SK-N-SH (cell line): Measurements from ENCODE around the gene MPIG6B. TPM values are rescaled to one million over a fixed set of nuclear protein-coding genes. Genes with fewer than 3 reads are reported as not detected.

Source experiments
- CTCF ChIA-PET: fragments of 300-600, 350-600 bp; formaldehyde crosslinking; extraction: SDS; loops from one replicate; lab custom pipeline; 2021; lab: Yijun Ruan, JAX
- POLR2A ChIA-PET: fragments of 350-600 bp; sonication (Branson Sonifier 250); formaldehyde crosslinking; extraction: SDS; loops from one replicate; lab custom pipeline; 2020; ENCODE audit warnings: antibody characterized with exemption, inconsistent platforms; lab: Yijun Ruan, JAX
- DNase-seq: peaks from one replicate; pipeline ENCODE4 v3.0.0; 2012
- H2AFZ ChIP-seq: fragments of 200-600 bp; sonication (generic); 2 replicates; pipeline ENCODE4 v1.8.1; 2016; ENCODE audit warnings: antibody characterized with exemption, mild to moderate bottlenecking, low read depth
- H3F3A ChIP-seq: fragments of 200-600 bp; sonication (generic); replicated peaks from 2 replicates; pipeline ENCODE3; 2016; ENCODE audit warnings: antibody characterized with exemption, mild to moderate bottlenecking; ENCODE audit not compliant: insufficient read depth
- H3K27ac ChIP-seq, 2 experiments: fragments of 200-500 bp in 1 of 2; fragments of 200-600 bp in 1 of 2; sonication (Bioruptor generic) in 1 of 2; sonication (generic), shearing (Covaris generic) in 1 of 2; 2 replicates each; pipeline versions ENCODE4 v1.5.1 to v1.6.1; 2014 to 2016; ENCODE audit warnings: low read depth in 2 of 2, inconsistent platforms in 1 of 2, low read length in 1 of 2, mild to moderate bottlenecking in 1 of 2, mixed read lengths in 1 of 2
- H3K27me3 ChIP-seq: fragments of 200-600 bp; sonication (generic), shearing (Covaris generic); 2 replicates; pipeline ENCODE4 v1.6.1; 2016; ENCODE audit warnings: mixed run types; ENCODE audit not compliant: insufficient read depth
- H3K36me3 ChIP-seq, 2 experiments: fragments of 200-500 bp in 1 of 2; fragments of 200-600 bp in 1 of 2; sonication (Bioruptor generic) in 1 of 2; sonication (generic) in 1 of 2; replicated peaks in 1 of 2; 2 replicates each; pipeline versions ENCODE3 to v1.5.1; 2014 to 2016; ENCODE audit warnings: low read length in 1 of 2, mild to moderate bottlenecking in 1 of 2; ENCODE audit not compliant: insufficient read depth in 2 of 2, control insufficient read depth in 1 of 2
- H3K4me1 ChIP-seq, 2 experiments: fragments of 200-500 bp in 1 of 2; fragments of 200-600 bp in 1 of 2; sonication (Bioruptor generic) in 1 of 2; sonication (generic), shearing (Covaris generic) in 1 of 2; 2 replicates each; pipeline versions ENCODE4 v1.5.1 to v1.6.1; 2014 to 2016; ENCODE audit warnings: low read depth in 1 of 2, low read length in 1 of 2, mixed run types in 1 of 2; ENCODE audit not compliant: insufficient read depth in 2 of 2, control insufficient read depth in 1 of 2
- H3K4me2 ChIP-seq: fragments of 200-600 bp; sonication (generic), shearing (Covaris generic); 2 replicates; pipeline ENCODE4 v1.6.1; 2017; ENCODE audit warnings: mixed run types
- H3K4me3 ChIP-seq, 2 experiments: fragments of 200-500 bp in 1 of 2; fragments of 200-600 bp in 1 of 2; sonication (Bioruptor generic) in 1 of 2; sonication (generic), shearing (Covaris generic) in 1 of 2; 2 replicates each; pipeline versions ENCODE4 v1.5.1 to v1.8.1; 2014 to 2016; ENCODE audit warnings: low read depth in 2 of 2, inconsistent platforms in 1 of 2, low read length in 1 of 2, mild to moderate bottlenecking in 1 of 2, mixed read lengths in 1 of 2, moderate library complexity in 1 of 2
- H3K79me2 ChIP-seq: fragments of 200-600 bp; sonication (generic); 2 replicates; pipeline ENCODE4 v1.8.1; 2017; ENCODE audit warnings: mild to moderate bottlenecking; ENCODE audit not compliant: insufficient read depth
- H3K9ac ChIP-seq: fragments of 200-600 bp; sonication (generic); 2 replicates; pipeline ENCODE4 v1.6.1; 2017; ENCODE audit warnings: mixed run types
- H3K9me2 ChIP-seq: fragments of 200-600 bp; sonication (generic); 2 replicates; pipeline ENCODE4 v1.6.1; 2017; ENCODE audit warnings: mixed run types
- H3K9me3 ChIP-seq: fragments of 200-600 bp; sonication (generic); 2 replicates; pipeline ENCODE4 v1.6.1; 2017; ENCODE audit warnings: mixed run types, mild to moderate bottlenecking, moderate library complexity
- H4K20me1 ChIP-seq: fragments of 200-600 bp; sonication (generic); 2 replicates; pipeline ENCODE4 v1.6.1; 2017; ENCODE audit warnings: mild to moderate bottlenecking, mixed run types; ENCODE audit not compliant: insufficient read depth
- FOSL2 ChIP-seq: IDR thresholded peaks from 2 replicates; pipeline ENCODE4 v1.4.0; 2012; ENCODE audit warnings: low read depth, mild to moderate bottlenecking, moderate library complexity, borderline replicate concordance
- FOXJ3 ChIP-seq: sonication (generic); formaldehyde crosslinking; IDR thresholded peaks from 2 replicates; pipeline ENCODE4 v1.5.1; 2020; ENCODE audit warnings: mild to moderate bottlenecking, missing genetic modification reagents
- JUND ChIP-seq: IDR thresholded peaks from 2 replicates; pipeline ENCODE4 v1.4.0; 2012
- MEF2A ChIP-seq: IDR thresholded peaks from 2 replicates; pipeline ENCODE4 v1.4.0; 2012; ENCODE audit warnings: low read depth, borderline replicate concordance
- NFIC ChIP-seq: IDR thresholded peaks from 2 replicates; pipeline ENCODE4 v1.4.0; 2012; ENCODE audit warnings: borderline replicate concordance
- NRF1 ChIP-seq: IDR thresholded peaks from 2 replicates; pipeline ENCODE4 v1.6.1; 2012; ENCODE audit warnings: low read depth, mild to moderate bottlenecking, low read length
- RAD21 ChIP-seq: IDR thresholded peaks from 2 replicates; pipeline ENCODE4 v1.6.1; 2012; ENCODE audit warnings: mild to moderate bottlenecking, low read length
- RCOR1 ChIP-seq: fragments of 150-350 bp; IDR thresholded peaks from 2 replicates; pipeline ENCODE4 v1.6.1; 2017; ENCODE audit warnings: antibody characterized with exemption, low read length
- SMC3 ChIP-seq: IDR thresholded peaks from 2 replicates; pipeline ENCODE4 v1.6.1; 2012; ENCODE audit warnings: low read depth, low read length, improper control_type of control experiment
- TAF1 ChIP-seq: IDR thresholded peaks from 2 replicates; pipeline ENCODE4 v1.6.1; 2012; ENCODE audit warnings: low read depth, mild to moderate bottlenecking, low read length, moderate library complexity, borderline replicate concordance
- TCF12 ChIP-seq: IDR thresholded peaks from 2 replicates; pipeline ENCODE4 v1.4.0; 2012
- TEAD4 ChIP-seq: IDR thresholded peaks from 2 replicates; pipeline ENCODE4 v1.4.0; 2012; ENCODE audit warnings: mild to moderate bottlenecking, borderline replicate concordance; ENCODE audit not compliant: insufficient read depth
- WGBS: methylation state at CpG from one replicate; pipeline ENCODE4 v1.1.6; 2017; ENCODE audit warnings: low lambda C conversion rate; 5-methylcytosine and 5-hydroxymethylcytosine counted together
- polyA plus RNA-seq, 3 experiments: library from polyadenylated mRNA; depleted of rRNA; stranded (reverse); fragments of >200 nt; gene quantifications; 2 replicates each; pipeline ENCODE4 v1.2.3, GENCODE V29; 2012
- TF ChIP-seq, protein P1 (sequence below): fragments of 150-350 bp; IDR thresholded peaks from 2 replicates; pipeline ENCODE4 v1.6.1; 2016; ENCODE audit warnings: mild to moderate bottlenecking, low read depth, low read length
- TF ChIP-seq, protein P2 (sequence below): IDR thresholded peaks from 2 replicates; pipeline ENCODE4 v1.4.0; 2012; ENCODE audit warnings: low read depth, borderline replicate concordance
- TF ChIP-seq, protein P3 (sequence below): IDR thresholded peaks from 2 replicates; pipeline ENCODE4 v1.6.1; 2012; ENCODE audit warnings: mild to moderate bottlenecking, low read depth, low read length, moderate library complexity
- TF ChIP-seq, protein P4 (sequence below): IDR thresholded peaks from 2 replicates; pipeline ENCODE4; 2012

MPIG6B gene, protein sequence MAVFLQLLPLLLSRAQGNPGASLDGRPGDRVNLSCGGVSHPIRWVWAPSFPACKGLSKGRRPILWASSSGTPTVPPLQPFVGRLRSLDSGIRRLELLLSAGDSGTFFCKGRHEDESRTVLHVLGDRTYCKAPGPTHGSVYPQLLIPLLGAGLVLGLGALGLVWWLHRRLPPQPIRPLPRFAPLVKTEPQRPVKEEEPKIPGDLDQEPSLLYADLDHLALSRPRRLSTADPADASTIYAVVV
- not detected in 2 replicates for polyA plus RNA-seq (2012; rRNA removed)
- polyA plus RNA-seq (2012; cell fraction: cytosol; rRNA removed) = not detected in 2 replicates
- polyA plus RNA-seq (2012; cell fraction: nucleus; rRNA removed) = not detected in 2 replicates

DNA sequence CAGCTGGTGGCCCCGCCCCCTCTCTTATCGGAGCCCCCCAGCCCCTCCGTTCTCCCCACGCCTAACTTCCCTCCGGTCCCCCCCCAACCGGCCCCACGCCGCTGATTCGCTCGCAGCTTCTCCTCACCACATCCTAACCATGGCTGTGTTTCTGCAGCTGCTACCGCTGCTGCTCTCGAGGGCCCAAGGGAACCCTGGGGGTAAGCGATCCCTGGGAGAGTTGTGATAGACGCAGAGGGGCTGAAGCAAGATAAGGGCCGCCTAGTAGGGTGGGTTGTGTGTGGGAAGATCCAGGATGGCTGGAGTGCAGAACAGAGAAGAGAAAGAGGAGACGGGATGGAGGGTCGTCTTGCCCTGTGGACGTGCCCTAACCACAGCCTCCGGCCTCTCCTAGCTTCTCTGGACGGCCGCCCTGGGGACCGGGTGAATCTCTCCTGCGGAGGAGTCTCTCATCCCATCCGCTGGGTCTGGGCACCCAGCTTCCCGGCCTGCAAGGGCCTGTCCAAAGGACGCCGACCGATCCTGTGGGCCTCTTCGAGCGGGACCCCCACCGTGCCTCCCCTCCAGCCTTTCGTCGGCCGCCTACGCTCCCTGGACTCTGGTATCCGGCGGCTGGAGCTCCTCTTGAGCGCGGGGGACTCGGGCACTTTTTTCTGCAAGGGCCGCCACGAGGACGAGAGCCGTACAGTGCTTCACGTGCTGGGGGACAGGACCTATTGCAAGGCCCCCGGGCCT, at the start of gene MPIG6B:
TSS of gene MPIG6B (plus strand) at position 129 of the 735 bp plus-strand sequence. CDS start at position 140, 11 bp downstream.
- Histone ChIP-seq H4K20me1 (no peaks in the 10 kb centered on the region), H3K36me3 (peaks cover 20 to 26% of the 10 kb centered on the region in 2 experiments), H3K9me2 (no peaks in the 10 kb centered on the region), H3K9me3 (no peaks in the 10 kb centered on the region), H3K9ac (no peak within 1 kb of the TSS), H2AFZ (no peak within 1 kb of the TSS), H3K27me3 (no peaks in the 10 kb centered on the region), H3K4me3 (no peak within 1 kb of the TSS), H3K4me1 (peaks cover 0 to 1% of the 10 kb centered on the region in 2 experiments; a peak in 1 of 4 replicates), H3K27ac (no peak within 1 kb of the TSS), H3K4me2 (no peak within 1 kb of the TSS), H3K79me2 (peaks cover 2% of the 10 kb centered on the region; the same call in 1 of the 2 replicates), H3F3A (no peaks in the 10 kb centered on the region)
- ChIA-PET POLR2A (no interaction called here), CTCF (interaction anchor here (0.9 to 1.6 kb wide), 4 partner anchors 9 to 72 kb away, joined by 3 to 4 read pairs (median 4); partner anchors contain the start of gene VARS1)
- DNase-seq = no peak
- WGBS = 89% methylated on average over 43 of the region's 46 CpGs
- TF ChIP-seq, protein P1, sequence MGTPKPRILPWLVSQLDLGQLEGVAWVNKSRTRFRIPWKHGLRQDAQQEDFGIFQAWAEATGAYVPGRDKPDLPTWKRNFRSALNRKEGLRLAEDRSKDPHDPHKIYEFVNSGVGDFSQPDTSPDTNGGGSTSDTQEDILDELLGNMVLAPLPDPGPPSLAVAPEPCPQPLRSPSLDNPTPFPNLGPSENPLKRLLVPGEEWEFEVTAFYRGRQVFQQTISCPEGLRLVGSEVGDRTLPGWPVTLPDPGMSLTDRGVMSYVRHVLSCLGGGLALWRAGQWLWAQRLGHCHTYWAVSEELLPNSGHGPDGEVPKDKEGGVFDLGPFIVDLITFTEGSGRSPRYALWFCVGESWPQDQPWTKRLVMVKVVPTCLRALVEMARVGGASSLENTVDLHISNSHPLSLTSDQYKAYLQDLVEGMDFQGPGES = no peak
- no peak for TF ChIP-seq FOSL2
- TF ChIP-seq RCOR1 = no peak
- no peak for TF ChIP-seq JUND
- TF ChIP-seq RAD21 = no peak
- no peak for TF ChIP-seq MEF2A
- no peak for TF ChIP-seq FOXJ3 (CRISPR knock-in tag)
- TF ChIP-seq SMC3 = no peak
- TF ChIP-seq NFIC = no peak
- no peak for TF ChIP-seq TCF12
- no peak for TF ChIP-seq TAF1
- TF ChIP-seq, protein P2, sequence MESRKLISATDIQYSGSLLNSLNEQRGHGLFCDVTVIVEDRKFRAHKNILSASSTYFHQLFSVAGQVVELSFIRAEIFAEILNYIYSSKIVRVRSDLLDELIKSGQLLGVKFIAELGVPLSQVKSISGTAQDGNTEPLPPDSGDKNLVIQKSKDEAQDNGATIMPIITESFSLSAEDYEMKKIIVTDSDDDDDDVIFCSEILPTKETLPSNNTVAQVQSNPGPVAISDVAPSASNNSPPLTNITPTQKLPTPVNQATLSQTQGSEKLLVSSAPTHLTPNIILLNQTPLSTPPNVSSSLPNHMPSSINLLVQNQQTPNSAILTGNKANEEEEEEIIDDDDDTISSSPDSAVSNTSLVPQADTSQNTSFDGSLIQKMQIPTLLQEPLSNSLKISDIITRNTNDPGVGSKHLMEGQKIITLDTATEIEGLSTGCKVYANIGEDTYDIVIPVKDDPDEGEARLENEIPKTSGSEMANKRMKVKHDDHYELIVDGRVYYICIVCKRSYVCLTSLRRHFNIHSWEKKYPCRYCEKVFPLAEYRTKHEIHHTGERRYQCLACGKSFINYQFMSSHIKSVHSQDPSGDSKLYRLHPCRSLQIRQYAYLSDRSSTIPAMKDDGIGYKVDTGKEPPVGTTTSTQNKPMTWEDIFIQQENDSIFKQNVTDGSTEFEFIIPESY = no peak
- no peak for TF ChIP-seq TEAD4
- TF ChIP-seq NRF1 = no peak
- TF ChIP-seq, protein P3, sequence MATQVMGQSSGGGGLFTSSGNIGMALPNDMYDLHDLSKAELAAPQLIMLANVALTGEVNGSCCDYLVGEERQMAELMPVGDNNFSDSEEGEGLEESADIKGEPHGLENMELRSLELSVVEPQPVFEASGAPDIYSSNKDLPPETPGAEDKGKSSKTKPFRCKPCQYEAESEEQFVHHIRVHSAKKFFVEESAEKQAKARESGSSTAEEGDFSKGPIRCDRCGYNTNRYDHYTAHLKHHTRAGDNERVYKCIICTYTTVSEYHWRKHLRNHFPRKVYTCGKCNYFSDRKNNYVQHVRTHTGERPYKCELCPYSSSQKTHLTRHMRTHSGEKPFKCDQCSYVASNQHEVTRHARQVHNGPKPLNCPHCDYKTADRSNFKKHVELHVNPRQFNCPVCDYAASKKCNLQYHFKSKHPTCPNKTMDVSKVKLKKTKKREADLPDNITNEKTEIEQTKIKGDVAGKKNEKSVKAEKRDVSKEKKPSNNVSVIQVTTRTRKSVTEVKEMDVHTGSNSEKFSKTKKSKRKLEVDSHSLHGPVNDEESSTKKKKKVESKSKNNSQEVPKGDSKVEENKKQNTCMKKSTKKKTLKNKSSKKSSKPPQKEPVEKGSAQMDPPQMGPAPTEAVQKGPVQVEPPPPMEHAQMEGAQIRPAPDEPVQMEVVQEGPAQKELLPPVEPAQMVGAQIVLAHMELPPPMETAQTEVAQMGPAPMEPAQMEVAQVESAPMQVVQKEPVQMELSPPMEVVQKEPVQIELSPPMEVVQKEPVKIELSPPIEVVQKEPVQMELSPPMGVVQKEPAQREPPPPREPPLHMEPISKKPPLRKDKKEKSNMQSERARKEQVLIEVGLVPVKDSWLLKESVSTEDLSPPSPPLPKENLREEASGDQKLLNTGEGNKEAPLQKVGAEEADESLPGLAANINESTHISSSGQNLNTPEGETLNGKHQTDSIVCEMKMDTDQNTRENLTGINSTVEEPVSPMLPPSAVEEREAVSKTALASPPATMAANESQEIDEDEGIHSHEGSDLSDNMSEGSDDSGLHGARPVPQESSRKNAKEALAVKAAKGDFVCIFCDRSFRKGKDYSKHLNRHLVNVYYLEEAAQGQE = no peak
- TF ChIP-seq, protein P4, sequence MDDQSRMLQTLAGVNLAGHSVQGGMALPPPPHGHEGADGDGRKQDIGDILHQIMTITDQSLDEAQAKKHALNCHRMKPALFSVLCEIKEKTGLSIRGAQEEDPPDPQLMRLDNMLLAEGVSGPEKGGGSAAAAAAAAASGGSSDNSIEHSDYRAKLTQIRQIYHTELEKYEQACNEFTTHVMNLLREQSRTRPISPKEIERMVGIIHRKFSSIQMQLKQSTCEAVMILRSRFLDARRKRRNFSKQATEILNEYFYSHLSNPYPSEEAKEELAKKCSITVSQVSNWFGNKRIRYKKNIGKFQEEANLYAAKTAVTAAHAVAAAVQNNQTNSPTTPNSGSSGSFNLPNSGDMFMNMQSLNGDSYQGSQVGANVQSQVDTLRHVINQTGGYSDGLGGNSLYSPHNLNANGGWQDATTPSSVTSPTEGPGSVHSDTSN = no peak
